GM19043 (cell line): ENCODE measurements around the gene ZNF143.
"Not testable (repeated sequence)": the region's sequence is repeated elsewhere in the genome, so short reads cannot be mapped to it uniquely, and the experiment has no call there.

ENCODE experiments used
- ATAC-seq: cut with Tn5 transposase; IDR thresholded peaks from one replicate; pipeline ENCODE4 v1.9.1; 2021; ENCODE audit warnings: low read depth; ENCODE audit not compliant: unreplicated experiment

The ZNF143 gene

GRCh38 chr11:9533736-9534473 lies 73.1 kb downstream of the ZNF143 start:
- ATAC-seq: no peak

GRCh38 chr11:9535189-9535781 lies 74.5 kb downstream of the ZNF143 start:
- ATAC-seq: no peak

- no peak for ATAC-seq
Observed at GRCh38 chr11:9538548-9538947, 77.7 kb downstream of the ZNF143 start.

GRCh38 chr11:9549216-9549615 lies 88.4 kb downstream of the ZNF143 start:
- ATAC-seq: not testable (repeated sequence)

GRCh38 chr11:9550191-9550628 lies 89.4 kb downstream of the ZNF143 start:
- ATAC-seq: no peak

GRCh38 chr11:9561279-9561982 lies 100.6 kb downstream of the ZNF143 start:
- ATAC-seq: no peak

- ATAC-seq: no peak
Observed at GRCh38 chr11:9562716-9563115, 101.9 kb downstream of the ZNF143 start.

GRCh38 chr11:9563196-9563730 lies 102.5 kb downstream of the ZNF143 start:
- no peak for ATAC-seq

- ATAC-seq: peak; percentile 81
Observed at GRCh38 chr11:9565822-9566560, 105.2 kb downstream of the ZNF143 start.

GRCh38 chr11:9566561-9567063 lies 105.8 kb downstream of the ZNF143 start:
- no peak for ATAC-seq

GRCh38 chr11:9567401-9567800 lies 106.6 kb downstream of the ZNF143 start:
- no peak for ATAC-seq

- ATAC-seq: no peak
Observed at GRCh38 chr11:9568161-9568853, 107.5 kb downstream of the ZNF143 start.

- no peak for ATAC-seq
Observed at GRCh38 chr11:9568854-9569587, 108.2 kb downstream of the ZNF143 start.

GRCh38 chr11:9569588-9570164 lies 108.9 kb downstream of the ZNF143 start:
- ATAC-seq: no peak

GRCh38 chr11:9570313-9571025 lies 109.7 kb downstream of the ZNF143 start:
- ATAC-seq: no peak

- no peak for ATAC-seq
Observed at GRCh38 chr11:9571071-9571762, 110.4 kb downstream of the ZNF143 start.

GRCh38 chr11:9571763-9572115 lies 110.9 kb downstream of the ZNF143 start:
- no peak for ATAC-seq
